NOMO-1 (cell line): ENCODE results near the gene PPFIA4.
A peak's percentile ranks its signal among the peaks of the same experiment; 100 is the strongest.

ENCODE experiments used
- DNase-seq, 2 experiments: peaks; one replicate each; lab custom pipeline; 2025; ENCODE audit not compliant: unreplicated experiment in 2 of 2; lab: John Stamatoyannopoulos, UW

PPFIA4 gene

GRCh38 chr1:203026031-203026665, at the start of gene PPFIA4:
Gene PPFIA4, plus strand, starts transcription at chr1:203026491. Its CDS starts 12,518 bp downstream, at chr1:203039009.
- peak; percentile 64 to 86 for DNase-seq

- DNase-seq: peak; percentile 62 to 82
Observed at GRCh38 chr1:202976633-202977032, 49.7 kb upstream of the PPFIA4 start.

GRCh38 chr1:202979459-202979858, 46.8 kb upstream of the PPFIA4 start:
- no peak for DNase-seq

GRCh38 chr1:202981939-202982338, 44.4 kb upstream of the PPFIA4 start:
- no peak for DNase-seq

GRCh38 chr1:202982715-202983430, 43.4 kb upstream of the PPFIA4 start:
- DNase-seq: peak; percentile 35 to 59

- peak in 1 of 2 experiments; percentile 16 for DNase-seq
Observed at GRCh38 chr1:202986120-202986519, 40.2 kb upstream of the PPFIA4 start.

- no peak for DNase-seq
Observed at GRCh38 chr1:202987255-202987654, 39.0 kb upstream of the PPFIA4 start.

GRCh38 chr1:202987922-202988583, 38.2 kb upstream of the PPFIA4 start:
- DNase-seq: peak; percentile 19 to 53

GRCh38 chr1:202989879-202990278, 36.4 kb upstream of the PPFIA4 start:
- no peak for DNase-seq

GRCh38 chr1:202991112-202991511, 35.2 kb upstream of the PPFIA4 start:
- DNase-seq: no peak

- DNase-seq: no peak
Observed at GRCh38 chr1:202994756-202995155, 31.5 kb upstream of the PPFIA4 start.

GRCh38 chr1:202998836-202999750, 27.2 kb upstream of the PPFIA4 start:
- peak; percentile 51 to 64 for DNase-seq

GRCh38 chr1:203000217-203000944, 25.9 kb upstream of the PPFIA4 start:
- DNase-seq: no peak

GRCh38 chr1:203001986-203002385, 24.3 kb upstream of the PPFIA4 start:
- DNase-seq: no peak

- no peak for DNase-seq
Observed at GRCh38 chr1:203002951-203003350, 23.3 kb upstream of the PPFIA4 start.

GRCh38 chr1:203005395-203006142, 20.7 kb upstream of the PPFIA4 start:
- DNase-seq: peak; percentile 13 to 26

GRCh38 chr1:203006948-203007871, 19.1 kb upstream of the PPFIA4 start, which contains the start of gene TMEM183A:
Gene TMEM183A, plus strand, starts transcription at chr1:203007374. Its CDS starts 92 bp downstream, at chr1:203007466.
- DNase-seq: peak; percentile 93 to 95

GRCh38 chr1:203009185-203009584, 17.1 kb upstream of the PPFIA4 start:
- no peak for DNase-seq
